Renal cortical epithelial cell (primary cell): ENCODE results near the gene RAP1GAP2. TPM values are rescaled to one million over a fixed set of nuclear protein-coding genes. Genes with fewer than 3 reads are reported as not detected.
"Not testable (repeated sequence)": the region's sequence is repeated elsewhere in the genome, so short reads cannot be mapped to it uniquely, and the experiment has no call there.

Source experiments
- DNase-seq: peaks from one replicate; pipeline ENCODE4 v3.0.0-alpha.2; 2011; ENCODE audit warnings: low read depth
- total RNA-seq: library from RNA; depleted of rRNA; stranded (reverse); fragments of >200 nt; gene quantifications from 2 replicates; pipeline ENCODE4 v1.2.3, GENCODE V29; 2014

The RAP1GAP2 gene
- 11.1 and 15.9 TPM in 2 replicates for total RNA-seq

DNA sequence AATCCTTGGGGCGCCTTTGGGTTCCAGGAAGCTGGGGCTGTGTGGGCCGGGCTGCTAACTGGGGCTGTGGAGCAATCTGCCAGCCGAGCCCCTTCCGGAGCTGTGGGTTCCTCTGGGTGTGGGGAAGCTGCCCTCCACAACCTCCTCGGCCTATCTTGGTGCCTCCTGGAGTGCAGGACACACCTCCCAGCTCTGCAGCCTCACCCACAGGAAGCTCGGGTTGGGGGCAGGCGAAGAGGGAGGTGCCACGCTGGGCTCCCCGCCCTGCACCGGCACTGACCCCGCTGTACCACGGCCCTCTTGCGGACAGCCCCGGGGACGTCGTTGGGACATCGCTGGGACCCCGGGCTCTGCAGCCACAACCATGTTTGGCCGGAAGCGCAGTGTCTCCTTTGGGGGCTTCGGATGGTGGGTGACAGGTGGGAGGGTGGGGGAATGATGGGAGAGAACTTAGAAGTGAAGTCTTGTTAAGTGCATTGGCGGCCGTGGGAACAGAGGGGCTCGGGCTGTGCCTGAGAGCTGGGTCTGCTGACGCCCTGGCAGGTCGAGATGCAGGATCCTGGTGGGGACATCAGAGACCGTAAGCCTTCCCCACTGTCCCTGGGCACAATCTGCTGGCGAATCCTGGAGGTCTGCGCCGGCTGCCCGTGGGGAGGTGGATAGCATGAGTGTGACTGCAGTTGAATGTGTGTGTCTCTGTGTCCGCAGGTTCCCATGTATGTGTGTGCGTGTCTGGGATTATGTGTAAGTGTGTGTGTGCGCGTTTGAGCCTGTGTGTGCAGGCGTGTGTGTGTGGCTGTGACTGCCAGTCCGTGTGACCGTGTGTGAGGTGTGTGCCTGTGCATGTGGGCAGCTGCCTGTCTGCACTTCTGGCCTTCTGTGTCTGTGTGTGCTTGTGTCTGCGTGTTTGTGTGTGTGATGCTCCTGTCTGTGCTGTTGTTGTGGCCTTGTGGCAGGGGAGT, at the start of gene RAP1GAP2:
Gene RAP1GAP2 (plus strand): TSS at position 275 of the 962 bp plus-strand sequence. CDS start 90 bp downstream, at position 365.
- no peak for DNase-seq

DNA sequence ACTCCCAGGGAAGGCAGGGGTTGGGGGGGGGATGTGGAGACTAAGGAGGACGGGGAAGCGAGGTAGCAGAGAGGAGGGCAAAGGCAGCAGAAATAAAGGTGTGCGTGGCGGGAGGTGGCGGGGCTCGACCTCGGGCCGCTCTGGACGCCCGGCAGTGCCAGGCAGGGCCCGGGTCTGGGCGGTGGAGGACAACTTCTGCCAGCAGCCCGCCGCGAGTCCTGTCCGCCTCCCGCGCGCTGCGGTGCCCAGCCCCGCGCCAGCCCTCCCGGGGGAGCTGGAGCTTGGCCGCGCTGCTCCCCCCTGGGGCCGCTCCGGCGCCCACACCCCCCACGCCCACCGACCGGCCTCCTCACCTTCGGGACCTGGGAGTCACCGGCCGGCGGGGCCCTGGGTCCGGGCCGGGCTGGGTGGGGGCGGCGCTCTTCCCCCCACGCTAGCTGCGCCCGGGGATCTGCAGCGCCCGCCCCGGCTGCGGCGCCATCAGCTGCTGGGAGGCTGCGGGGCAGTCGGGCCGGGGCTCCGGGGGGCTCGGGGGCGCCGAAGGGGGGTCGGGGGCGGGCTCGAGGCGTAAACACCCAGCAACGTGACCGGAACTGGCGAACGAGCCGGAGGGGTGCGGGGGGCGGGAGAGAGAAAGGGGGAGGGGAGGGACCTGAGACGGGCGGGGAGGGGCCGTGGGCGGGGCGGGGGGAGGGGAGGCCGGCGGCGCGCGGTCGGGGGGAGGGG, 47.0 kb upstream of the RAP1GAP2 start, which contains the start of gene CCDC92B:
Gene CCDC92B (minus strand): TSS at position 595 of the 726 bp plus-strand sequence. CDS start 14,507 bp downstream, outside the sequence.
- DNase-seq, result no peak

GRCh38 chr17:2749784-2750181, 46.5 kb upstream of the RAP1GAP2 start:
- DNase-seq, result peak; percentile 30

- DNase-seq, result no peak
Observed at GRCh38 chr17:2750721-2751120, 45.5 kb upstream of the RAP1GAP2 start.

GRCh38 chr17:2751491-2751890, 44.7 kb upstream of the RAP1GAP2 start:
- no peak for DNase-seq

DNA sequence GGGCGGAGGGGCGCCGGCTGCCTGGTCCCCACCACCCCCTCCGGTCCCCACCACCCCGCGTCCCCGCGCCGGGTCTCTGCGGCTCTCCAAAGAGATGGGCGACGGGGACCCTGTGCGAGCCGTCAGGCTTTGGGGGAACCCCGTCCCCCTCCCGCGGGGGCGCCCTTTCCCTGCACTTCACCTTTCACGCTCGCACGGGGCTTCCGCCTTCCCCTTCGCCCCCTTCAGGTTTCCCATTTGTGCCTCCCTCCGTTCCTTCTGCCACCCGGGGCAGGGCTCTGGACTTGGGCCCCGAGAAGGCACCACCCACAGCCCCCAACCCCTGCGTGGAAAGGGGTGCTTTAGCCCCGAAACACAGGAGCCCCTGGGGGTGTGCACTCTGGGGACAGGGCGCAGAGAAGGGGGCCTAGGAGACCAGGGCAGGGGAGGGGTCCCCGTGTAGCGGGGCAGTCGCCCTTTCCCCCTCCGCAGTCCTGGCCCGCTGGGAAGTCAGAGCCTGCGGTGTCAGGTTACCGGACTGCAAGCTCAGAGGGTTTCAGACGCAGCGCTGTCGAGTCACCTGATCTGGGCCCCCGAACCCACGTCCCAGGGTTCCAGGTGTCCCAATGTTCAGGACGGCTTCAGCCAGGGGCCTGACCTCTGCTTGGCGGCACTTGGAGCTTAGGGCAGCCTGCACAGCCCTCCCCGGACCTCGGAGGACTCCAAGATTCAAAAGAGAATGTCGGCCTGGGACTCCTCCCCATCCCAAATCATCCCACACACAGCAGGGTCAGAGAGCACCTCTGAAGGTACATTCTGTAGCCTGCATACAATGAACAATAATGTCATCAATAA, 40.1 kb upstream of the RAP1GAP2 start:
- DNase-seq, result no peak

DNA sequence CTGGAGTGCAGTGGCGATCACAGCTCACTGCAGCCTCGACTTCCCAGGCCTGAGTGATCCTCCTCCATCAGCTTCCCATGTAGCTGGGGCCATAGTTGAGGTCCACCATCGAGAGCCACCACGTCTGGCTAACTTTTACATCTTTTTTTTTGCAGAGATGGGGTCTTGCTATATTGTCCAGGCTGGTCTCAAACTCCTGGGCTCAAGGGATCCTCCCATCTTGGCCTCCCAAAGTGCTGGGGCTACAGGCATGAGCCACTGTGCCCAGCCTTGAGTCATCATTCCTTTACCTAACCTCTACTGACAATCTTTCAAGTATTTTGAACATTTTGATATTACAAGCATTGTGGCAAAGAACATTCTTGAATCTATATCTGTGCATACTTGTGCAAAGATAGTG, 37.4 kb upstream of the RAP1GAP2 start:
- DNase-seq, result no peak

DNA sequence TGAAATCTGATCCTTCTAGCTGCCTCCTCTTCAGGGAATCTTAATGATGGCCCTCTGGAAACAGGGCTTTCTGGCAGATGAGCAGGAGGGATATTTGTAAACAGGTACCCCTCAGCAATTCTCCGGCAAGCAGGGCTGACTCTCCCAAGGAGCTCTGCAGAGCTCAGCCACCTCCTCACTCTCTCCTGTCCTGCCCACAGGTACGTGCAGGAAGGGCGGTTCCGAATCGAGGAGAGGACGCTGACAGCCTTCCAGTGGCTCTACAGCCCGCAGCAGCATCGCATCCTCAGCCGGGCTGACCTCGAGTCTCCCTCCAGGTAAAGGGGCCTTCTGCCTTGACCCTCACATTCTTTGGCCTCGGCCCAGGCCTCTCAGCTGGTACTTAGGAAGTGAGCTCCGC, 26.1 kb upstream of the RAP1GAP2 start:
- DNase-seq, result no peak

GRCh38 chr17:2775206-2775605, 21.0 kb upstream of the RAP1GAP2 start:
- DNase-seq, result no peak

GRCh38 chr17:2776589-2777241, 19.5 kb upstream of the RAP1GAP2 start:
- no peak for DNase-seq

DNA sequence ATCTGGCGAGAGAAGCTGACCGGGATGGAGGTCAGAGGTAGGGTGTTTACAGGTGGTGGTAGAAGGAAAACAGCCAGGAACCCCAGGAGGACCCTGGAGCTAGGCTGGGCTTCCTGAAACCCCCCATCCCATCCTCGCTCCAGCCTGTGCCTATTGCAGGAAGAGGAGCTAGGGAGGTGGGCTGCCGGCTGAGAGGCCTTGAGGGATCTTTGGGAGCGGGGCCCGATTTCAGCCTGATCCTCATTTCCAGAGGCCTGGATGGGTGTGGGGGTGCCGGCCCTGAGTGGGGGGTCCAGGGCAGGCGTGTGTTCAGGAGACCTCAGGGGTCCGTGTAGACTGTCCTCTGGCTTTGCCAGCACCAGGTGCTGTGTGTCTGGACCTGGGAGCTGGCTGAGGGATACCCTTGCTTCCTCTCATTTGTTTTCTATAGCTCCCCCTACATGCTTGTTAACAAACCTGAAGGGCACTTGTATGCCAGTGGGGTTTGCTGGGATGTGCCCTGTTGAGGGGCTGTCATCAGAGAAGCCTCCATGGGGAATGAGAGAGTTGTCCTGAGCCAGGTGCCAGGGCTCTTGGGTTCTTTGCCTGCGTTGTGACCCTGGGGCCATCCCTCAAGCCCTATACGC, 18.9 kb upstream of the RAP1GAP2 start:
- no peak for DNase-seq

DNA sequence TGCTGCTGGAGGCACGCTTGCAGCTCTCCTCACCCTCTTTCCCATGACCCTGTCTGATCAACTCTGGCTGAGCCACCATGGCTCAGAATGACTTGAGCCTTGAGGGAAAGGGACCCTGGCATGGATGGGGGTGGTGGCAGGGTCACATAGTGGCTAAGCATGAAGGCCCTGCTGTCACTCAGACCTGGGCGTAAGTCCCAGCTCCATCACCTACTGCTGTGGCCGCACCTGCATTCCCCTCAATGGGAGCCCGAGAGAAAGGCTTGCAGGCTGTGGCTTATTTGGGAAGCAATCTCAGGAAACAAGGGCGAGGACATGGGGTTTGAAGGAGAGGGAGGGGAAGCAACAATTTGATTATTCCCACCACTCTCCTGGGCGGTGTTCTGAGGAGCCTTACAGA, 17.7 kb upstream of the RAP1GAP2 start:
- no peak for DNase-seq

DNA sequence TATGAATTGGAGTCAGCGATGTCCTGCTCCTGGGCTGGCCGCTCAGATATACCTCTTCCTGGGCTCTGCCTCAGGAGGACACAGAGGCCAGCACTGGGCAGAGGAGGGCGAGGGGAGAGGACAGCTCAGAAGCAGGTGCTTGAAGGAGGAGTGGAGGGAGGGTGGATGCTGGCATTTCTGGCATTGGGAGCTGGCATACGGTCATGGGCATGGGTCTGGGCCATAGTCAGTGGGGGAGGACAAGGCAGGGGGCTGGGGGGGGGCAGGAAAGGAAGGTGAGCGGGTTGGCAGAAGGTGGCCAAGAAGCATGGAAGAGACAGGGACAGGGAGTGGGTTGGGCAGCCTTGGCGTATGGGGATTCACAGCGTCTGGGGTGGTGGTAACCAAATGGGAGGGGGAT, 16.7 kb upstream of the RAP1GAP2 start:
- DNase-seq, result no peak

DNA sequence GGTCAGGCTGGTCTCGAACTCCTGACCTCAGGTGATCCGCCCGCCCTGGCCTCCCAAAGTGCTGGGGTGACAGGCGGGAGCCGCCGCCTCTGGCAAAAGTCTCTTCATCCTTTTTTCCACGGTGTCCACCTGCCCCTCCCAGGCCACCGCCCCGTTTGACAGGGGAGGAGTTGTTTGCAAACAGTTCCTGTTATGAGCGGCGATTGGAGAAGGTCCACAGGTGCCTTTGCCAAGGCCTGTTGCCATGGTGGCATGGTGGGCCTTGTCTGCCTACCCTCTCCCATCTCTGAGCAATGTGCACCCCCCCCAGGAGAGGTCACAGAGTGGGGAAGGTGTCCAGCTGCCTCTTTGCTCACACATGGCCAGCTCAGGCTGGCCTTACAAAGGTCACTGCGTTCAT, 16.0 kb upstream of the RAP1GAP2 start:
- DNase-seq, result no peak

DNA sequence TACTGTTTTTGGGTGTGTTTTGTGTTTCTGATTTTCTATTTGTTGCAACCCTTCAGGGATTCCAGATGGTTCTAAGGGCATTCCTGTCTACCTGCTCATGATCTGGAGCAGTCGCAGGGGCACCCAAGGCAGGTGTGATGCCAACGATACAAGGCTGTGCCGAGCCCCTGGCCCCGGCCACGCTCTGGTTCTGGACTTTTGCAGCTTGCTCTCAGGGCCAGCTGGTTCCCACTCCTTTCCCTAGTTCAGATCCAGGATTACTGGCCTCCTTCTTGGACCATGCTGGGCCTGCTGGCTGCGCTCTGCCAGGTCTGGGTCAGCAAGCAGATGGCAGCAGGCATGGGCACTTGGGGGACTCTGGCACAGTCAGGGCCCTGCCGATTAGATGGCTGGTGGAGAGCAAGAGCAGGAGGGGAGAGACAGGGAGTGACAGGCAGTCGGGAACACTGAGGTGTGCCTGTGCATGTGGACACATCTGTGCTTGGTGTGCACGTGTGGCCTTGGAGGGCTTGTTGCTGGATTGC, 15.2 kb upstream of the RAP1GAP2 start:
- DNase-seq, result no peak

DNA sequence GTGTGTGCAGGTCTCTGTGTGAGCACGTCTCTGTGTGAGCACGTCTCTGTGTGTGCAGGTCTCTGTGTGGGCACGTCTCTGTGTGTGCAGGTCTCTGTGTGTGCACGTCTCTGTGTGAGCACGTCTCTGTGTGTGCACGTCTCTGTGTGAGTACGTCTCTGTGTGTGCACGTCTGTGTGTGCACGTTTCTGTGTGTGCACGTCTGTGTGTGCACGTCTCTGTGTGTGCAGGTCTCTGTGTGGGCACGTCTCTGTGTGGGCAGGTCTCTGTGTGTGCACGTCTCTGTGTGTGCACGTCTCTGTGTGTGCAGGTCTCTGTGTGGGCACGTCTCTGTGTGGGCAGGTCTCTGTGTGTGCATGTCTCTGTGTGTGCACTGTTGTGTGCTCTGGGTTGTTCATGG, 14.6 kb upstream of the RAP1GAP2 start:
- not testable (repeated sequence) for DNase-seq

GRCh38 chr17:2782055-2782454, 14.2 kb upstream of the RAP1GAP2 start:
- no peak for DNase-seq

DNA sequence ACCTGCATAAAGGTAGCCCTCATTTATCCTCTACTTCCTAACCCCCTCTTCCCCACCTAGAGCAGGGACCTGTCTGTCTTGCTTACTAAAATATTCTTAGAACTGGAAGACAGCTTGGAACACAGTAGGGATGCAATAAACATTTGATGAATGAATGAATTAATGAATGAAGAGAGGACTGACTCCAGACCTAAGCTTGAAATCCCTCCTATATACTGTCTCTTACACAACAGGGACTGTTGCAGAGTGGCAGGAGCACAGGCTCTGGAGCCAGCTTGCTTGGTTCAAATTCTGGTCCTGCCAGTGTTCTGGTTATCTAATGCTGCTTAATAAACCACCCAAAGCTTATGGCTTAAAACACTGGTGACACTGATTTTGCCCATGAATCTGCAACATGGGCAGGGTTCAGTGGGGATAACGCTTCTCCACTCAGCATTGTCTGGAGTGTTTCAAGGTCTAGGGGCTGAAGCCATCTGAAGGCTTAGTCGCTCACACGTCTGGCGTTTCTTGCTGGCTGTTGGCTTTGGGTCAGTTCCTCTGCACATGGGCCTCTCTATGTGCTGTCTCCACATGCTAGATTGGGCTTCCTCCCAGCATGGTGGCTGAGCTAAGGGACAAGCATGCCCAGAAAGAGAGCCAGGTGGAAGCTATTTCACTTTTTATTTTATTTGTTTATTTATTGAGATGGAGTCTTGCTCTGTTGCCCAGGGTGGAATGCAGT, 12.8 kb upstream of the RAP1GAP2 start:
- no peak for DNase-seq

- no peak for DNase-seq
Observed at GRCh38 chr17:2784864-2785263, 11.4 kb upstream of the RAP1GAP2 start.

GRCh38 chr17:2785376-2785775, 10.9 kb upstream of the RAP1GAP2 start:
- DNase-seq, result not testable (repeated sequence)
